ENCODE data around the gene POU6F2. TPM values are rescaled to one million over a fixed set of nuclear protein-coding genes. Genes with fewer than 3 reads are reported as not detected.

The POU6F2 gene
- total RNA-seq, 1 donor from 2014 or later: 0.16 TPM

DNA sequence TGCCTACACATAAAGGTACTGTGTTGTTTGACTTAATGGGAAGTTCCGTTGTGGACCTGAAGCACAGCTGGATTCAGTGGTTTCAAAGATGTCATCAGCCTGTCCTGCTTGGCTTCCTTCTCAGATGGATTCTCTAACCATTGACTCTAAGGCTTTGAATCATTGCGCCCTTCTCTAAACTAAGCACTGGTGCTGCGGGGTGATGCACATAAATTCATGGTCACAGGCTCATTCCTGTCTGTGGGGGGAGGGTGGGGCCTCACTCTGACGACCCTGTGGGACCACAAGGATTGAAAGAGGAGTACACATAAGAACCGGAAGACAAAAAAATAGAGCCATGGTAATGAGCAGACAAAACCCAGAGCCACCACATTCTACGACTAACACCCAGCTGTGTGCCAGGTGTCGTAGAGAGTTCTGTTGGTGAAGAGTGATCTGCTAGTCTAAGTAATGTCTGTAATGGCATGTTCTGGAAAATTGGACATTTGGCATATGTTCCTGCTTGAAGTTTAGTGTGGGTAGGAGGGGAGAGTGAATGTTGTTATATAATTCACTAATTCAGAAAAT, 491.2 kb downstream of the POU6F2 start:
- no peaks in the 10 kb centered on the region for H3K9me3 Mint-ChIP-seq
- DNase-seq: peak; percentile 41
- H3K4me1 Mint-ChIP-seq: peaks cover 2% of the 10 kb centered on the region
- H3K36me3 Mint-ChIP-seq (ENCODE audit: low read depth): no peaks in the 10 kb centered on the region
- H3K27me3 Mint-ChIP-seq: peaks cover 35% of the 10 kb centered on the region
- H3K4me3 Mint-ChIP-seq: no peak overlapping the region
- H3K27ac Mint-ChIP-seq: no peak overlapping the region
- intact Hi-C loops (cut with micrococcal nuclease): no loop called here

GRCh38 chr7:39480901-39481300, 503.2 kb downstream of the POU6F2 start:
- no peaks in the 10 kb centered on the region for H3K4me1 Mint-ChIP-seq
- no peaks in the 10 kb centered on the region for H3K36me3 Mint-ChIP-seq (ENCODE audit: low read depth)
- DNase-seq: no peak
- peaks cover 3% of the 10 kb centered on the region for H3K9me3 Mint-ChIP-seq
- intact Hi-C loops (cut with micrococcal nuclease): no loop called here
- H3K27ac Mint-ChIP-seq: no peak overlapping the region
- H3K4me3 Mint-ChIP-seq: no peak overlapping the region
- H3K27me3 Mint-ChIP-seq: peaks cover 24% of the 10 kb centered on the region

DNA sequence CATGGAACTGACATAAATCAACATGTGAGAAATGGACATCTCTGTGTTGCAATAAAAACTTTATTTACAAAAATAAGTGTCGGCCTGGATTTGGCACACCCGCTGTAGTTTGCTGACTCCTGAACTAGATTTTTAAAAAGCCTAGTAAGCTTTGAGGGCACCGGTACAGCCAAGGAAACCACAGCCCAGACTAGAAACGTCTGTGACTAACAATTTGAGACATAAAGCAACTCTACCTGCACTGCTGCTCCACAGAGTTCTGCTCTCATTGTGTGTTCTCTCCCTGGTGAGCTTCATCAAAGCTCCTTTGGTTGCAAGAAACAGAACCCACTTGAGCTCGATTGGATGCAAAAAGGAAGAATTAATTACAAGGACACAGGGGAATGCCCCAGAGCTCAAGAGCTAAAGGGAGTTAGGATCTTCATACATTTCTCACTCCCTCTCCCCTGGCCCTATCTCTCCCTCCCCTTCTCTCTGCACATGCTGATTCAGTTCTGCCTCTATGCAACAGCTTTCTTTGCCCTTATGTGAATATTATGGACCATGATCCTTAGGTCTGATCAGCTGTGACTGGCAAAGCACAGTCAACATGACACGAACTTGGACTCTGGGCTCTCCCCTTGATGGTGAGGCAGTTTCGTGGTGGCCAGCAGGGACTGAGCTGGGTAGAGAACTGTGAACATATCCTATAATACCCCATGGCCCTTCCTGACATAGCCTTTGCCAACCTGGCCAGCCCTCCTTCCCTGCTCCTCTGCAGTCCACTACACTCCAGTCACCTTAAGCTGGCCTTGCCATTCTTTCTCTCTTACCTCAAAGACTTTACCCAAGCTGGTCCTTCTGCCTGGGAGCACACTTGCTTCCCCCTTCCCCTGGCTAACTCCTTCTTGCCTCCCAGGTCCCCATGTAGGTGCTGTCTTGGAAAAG, 511.0 kb downstream of the POU6F2 start:
- H3K4me3 Mint-ChIP-seq: no peak overlapping the region
- H3K27ac Mint-ChIP-seq: no peak overlapping the region
- H3K36me3 Mint-ChIP-seq (ENCODE audit: low read depth): no peaks in the 10 kb centered on the region
- H3K4me1 Mint-ChIP-seq: no peaks in the 10 kb centered on the region
- H3K9me3 Mint-ChIP-seq: peaks cover 3% of the 10 kb centered on the region
- intact Hi-C loops (cut with micrococcal nuclease): no loop called here
- H3K27me3 Mint-ChIP-seq: peaks cover 51% of the 10 kb centered on the region
- no peak for DNase-seq

DNA sequence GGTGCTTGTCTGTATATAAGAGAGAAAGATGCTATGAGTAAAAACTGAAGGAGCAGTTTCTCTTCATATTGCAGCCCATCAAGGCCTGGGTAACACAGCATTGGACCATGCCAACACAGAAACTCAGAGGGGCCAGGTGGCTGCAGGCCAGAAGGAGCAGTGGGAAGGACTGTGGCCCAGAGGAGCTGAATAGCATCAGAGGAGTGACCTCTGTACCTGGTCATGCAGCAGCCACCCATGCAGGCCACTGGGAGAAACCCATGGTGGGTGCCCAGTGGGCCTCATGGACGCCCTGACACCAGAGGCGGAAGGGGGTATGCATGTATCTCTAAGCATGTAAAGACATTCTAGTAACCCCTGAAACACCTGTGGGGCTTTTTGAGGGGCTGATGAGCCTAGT, 512.6 kb downstream of the POU6F2 start:
- H3K4me3 Mint-ChIP-seq: no peak overlapping the region
- no peaks in the 10 kb centered on the region for H3K4me1 Mint-ChIP-seq
- intact Hi-C loops (cut with micrococcal nuclease): no loop called here

GRCh38 chr7:39493934-39494333, 516.2 kb downstream of the POU6F2 start:
- Mint-ChIP-seq H3K4me1 (no peaks in the 10 kb centered on the region), H3K27ac (no peak overlapping the region)

More for the DNA sequence above, 512.6 kb downstream of the POU6F2 start:
- Mint-ChIP-seq H3K27ac (no peak overlapping the region), H3K27me3 (peaks cover 50% of the 10 kb centered on the region), H3K9me3 (peaks cover 2% of the 10 kb centered on the region), H3K36me3 (ENCODE audit: low read depth) (no peaks in the 10 kb centered on the region)
- DNase-seq: no peak

GRCh38 chr7:39501358-39501757, 523.6 kb downstream of the POU6F2 start:
- no peaks in the 10 kb centered on the region for H3K4me1 Mint-ChIP-seq
- peaks cover 9% of the 10 kb centered on the region for H3K27me3 Mint-ChIP-seq
- H3K36me3 Mint-ChIP-seq (ENCODE audit: low read depth): no peaks in the 10 kb centered on the region
- no peak for DNase-seq
- intact Hi-C loops (cut with micrococcal nuclease): no loop called here
- no peak overlapping the region for H3K27ac Mint-ChIP-seq
- H3K4me3 Mint-ChIP-seq: no peak overlapping the region
- no peaks in the 10 kb centered on the region for H3K9me3 Mint-ChIP-seq

More at GRCh38 chr7:39493934-39494333, 516.2 kb downstream of the POU6F2 start:
- Mint-ChIP-seq H3K36me3 (ENCODE audit: low read depth) (no peaks in the 10 kb centered on the region), H3K4me3 (no peak overlapping the region), H3K9me3 (no peaks in the 10 kb centered on the region), H3K27me3 (peaks cover 35% of the 10 kb centered on the region)
- no peak for DNase-seq
- intact Hi-C loops (cut with micrococcal nuclease): no loop called here

DNA sequence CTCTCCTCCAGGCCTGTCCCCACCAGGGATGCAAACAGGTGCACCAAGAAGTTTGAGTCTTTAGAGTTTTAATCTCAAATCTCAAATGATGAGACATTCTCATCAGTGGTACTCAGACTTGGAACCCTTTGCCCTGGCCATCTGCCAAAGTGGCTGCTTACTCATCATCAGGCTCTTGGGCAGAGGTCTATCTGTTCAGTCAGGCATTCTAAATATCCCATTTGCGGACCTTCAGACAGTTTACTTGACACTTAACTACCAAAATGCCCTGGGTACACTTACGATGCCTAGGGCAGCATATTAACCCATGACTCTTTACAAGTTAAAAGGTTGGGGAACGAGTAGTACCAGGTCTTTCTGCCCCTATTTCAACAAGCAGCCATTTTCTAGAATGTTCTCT, 527.3 kb downstream of the POU6F2 start:
- intact Hi-C loops (cut with micrococcal nuclease): no loop called here
- H3K27me3 Mint-ChIP-seq: peaks cover 9% of the 10 kb centered on the region
- no peak overlapping the region for H3K4me3 Mint-ChIP-seq
- H3K27ac Mint-ChIP-seq: no peak overlapping the region
- peaks cover 7% of the 10 kb centered on the region for H3K9me3 Mint-ChIP-seq
- DNase-seq: no peak
- peaks cover 17% of the 10 kb centered on the region for H3K4me1 Mint-ChIP-seq
- H3K36me3 Mint-ChIP-seq (ENCODE audit: low read depth): no peaks in the 10 kb centered on the region

DNA sequence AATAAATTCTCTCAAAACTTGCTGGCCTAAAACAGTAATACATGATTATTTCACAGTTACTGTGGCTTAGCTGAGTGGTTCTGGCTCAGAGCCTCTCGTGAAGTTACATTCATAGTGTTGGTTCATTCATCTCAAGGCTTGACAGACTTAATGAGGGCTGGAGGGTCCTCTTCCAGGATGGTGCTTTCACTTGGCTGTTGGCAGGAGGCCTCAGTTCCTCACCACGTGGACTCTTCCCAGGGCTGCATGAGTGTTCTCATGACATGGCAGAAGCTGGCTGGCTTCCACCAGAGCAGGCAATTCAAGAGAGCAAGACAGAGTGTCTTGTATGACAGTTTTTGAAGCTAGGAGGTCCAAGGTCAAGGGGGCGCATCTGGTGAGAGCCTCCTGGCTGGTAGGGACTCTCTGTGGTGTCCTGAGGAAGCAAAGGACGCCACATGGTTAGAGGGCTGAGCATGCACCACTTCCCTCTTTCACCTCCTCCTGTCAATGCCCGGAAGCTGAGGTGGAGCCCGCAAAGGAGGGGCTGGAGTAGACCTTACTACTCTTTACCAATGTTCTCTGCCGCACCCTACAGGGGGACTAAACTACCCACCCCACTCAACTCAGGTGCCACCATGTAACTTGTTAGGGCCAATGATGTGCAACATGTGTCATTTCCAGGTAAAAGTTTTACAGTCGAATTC, 530.3 kb downstream of the POU6F2 start:
- Mint-ChIP-seq H3K27ac (no peak overlapping the region), H3K4me3 (no peak overlapping the region), H3K4me1 (peaks cover 25% of the 10 kb centered on the region), H3K27me3 (peaks cover 2% of the 10 kb centered on the region), H3K9me3 (peaks cover 7% of the 10 kb centered on the region), H3K36me3 (ENCODE audit: low read depth) (no peaks in the 10 kb centered on the region)
- intact Hi-C loops (cut with micrococcal nuclease): no loop called here
- no peak for DNase-seq

GRCh38 chr7:39509436-39509835, 531.7 kb downstream of the POU6F2 start:
- peak; percentile 58 for DNase-seq
- Mint-ChIP-seq H3K36me3 (ENCODE audit: low read depth) (no peaks in the 10 kb centered on the region), H3K27me3 (peaks cover 4% of the 10 kb centered on the region), H3K4me1 (peaks cover 25% of the 10 kb centered on the region), H3K4me3 (no peak overlapping the region), H3K27ac (no peak overlapping the region), H3K9me3 (peaks cover 7% of the 10 kb centered on the region)
- intact Hi-C loops (cut with micrococcal nuclease): no loop called here

DNA sequence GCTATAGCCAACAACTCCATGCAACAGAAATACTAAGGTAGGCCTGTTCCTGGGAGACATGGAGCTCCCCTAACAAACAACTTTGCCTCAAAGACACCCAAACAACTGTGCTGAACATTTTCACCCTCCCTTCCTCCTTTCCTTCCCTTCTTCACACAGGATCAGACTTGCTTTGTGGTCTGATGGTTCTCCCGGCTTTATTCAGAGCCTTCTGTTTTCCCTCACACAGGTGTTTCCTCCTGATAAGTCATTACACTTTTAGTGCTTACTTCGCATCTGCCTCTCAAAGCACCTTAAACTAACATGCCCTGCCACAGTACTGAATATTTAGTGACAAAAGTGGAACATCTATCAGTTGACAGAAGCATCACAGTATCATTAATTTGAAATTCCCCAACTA, 532.2 kb downstream of the POU6F2 start:
- peaks cover 7% of the 10 kb centered on the region for H3K9me3 Mint-ChIP-seq
- no peak overlapping the region for H3K27ac Mint-ChIP-seq
- no peak overlapping the region for H3K4me3 Mint-ChIP-seq
- H3K4me1 Mint-ChIP-seq: peaks cover 25% of the 10 kb centered on the region
- no peaks in the 10 kb centered on the region for H3K36me3 Mint-ChIP-seq (ENCODE audit: low read depth)
- DNase-seq: no peak
- intact Hi-C loops (cut with micrococcal nuclease): loop anchor here (5.0 to 10.0 kb wide), 2 partner anchors 53 to 1115 kb away; no protein-coding TSS in a partner anchor
- peaks cover 6% of the 10 kb centered on the region for H3K27me3 Mint-ChIP-seq

- Mint-ChIP-seq H3K36me3 (ENCODE audit: low read depth) (no peaks in the 10 kb centered on the region), H3K9me3 (peaks cover 7% of the 10 kb centered on the region), H3K4me3 (no peak overlapping the region), H3K27ac (peak overlapping the region; percentile 8), H3K4me1 (peaks cover 25% of the 10 kb centered on the region), H3K27me3 (peaks cover 8% of the 10 kb centered on the region)
- intact Hi-C loops (cut with micrococcal nuclease): loop anchor here (5.0 to 10.0 kb wide), 2 partner anchors 54 to 1116 kb away; no protein-coding TSS in a partner anchor
- DNase-seq: no peak
Measured at GRCh38 chr7:39510864-39511354, 533.2 kb downstream of the POU6F2 start.

DNA sequence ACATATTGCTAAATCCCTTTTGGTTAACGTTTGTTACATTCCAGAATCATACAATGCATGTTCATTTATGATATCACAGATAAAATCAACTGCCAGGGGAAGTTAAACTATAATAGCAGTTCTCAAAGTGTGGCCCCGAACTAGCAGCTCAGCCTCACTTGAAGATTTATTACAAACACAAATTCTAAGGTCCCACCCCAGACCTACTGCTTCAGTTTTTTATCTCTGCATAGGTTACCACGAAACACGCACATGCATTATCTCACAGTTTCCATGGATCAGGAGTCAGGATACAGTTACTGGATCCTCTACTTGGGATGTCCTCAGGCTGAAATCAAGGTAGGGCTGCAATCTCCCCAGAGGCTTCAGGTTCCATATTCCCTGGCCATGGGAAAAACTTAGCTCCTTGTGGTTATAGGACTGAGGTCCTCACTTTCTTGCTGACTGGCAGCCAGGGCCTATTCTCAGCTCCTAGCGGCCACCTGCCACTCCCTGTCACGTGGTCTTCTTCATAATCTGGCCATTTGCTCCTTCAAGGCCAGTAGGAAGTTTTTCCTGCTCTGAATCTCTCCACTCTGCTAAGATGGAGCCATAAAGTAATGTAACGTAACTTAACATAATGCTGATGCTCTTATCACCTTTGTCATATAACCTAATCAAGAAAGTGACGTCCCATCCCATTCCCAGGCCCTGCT, 538.0 kb downstream of the POU6F2 start:
- Mint-ChIP-seq H3K27me3 (peaks cover 13% of the 10 kb centered on the region), H3K9me3 (no peaks in the 10 kb centered on the region), H3K27ac (no peak overlapping the region), H3K4me3 (no peak overlapping the region), H3K4me1 (peaks cover 4% of the 10 kb centered on the region), H3K36me3 (ENCODE audit: low read depth) (no peaks in the 10 kb centered on the region)
- intact Hi-C loops (cut with micrococcal nuclease): loop anchor here (10.0 kb wide), 1 partner anchor 1121 kb away; no protein-coding TSS in a partner anchor
- DNase-seq: no peak

- Mint-ChIP-seq H3K4me3 (no peak overlapping the region), H3K36me3 (ENCODE audit: low read depth) (no peaks in the 10 kb centered on the region), H3K4me1 (no peaks in the 10 kb centered on the region), H3K9me3 (no peaks in the 10 kb centered on the region), H3K27me3 (peaks cover 13% of the 10 kb centered on the region), H3K27ac (no peak overlapping the region)
- intact Hi-C loops (cut with micrococcal nuclease): loop anchor here (10.0 kb wide), 1 partner anchor 1122 kb away; no protein-coding TSS in a partner anchor
- no peak for DNase-seq
Measured at GRCh38 chr7:39516498-39516897, 538.8 kb downstream of the POU6F2 start.
